GM04504 (cell line): ENCODE data around the gene STAG1.
"Not testable (repeated sequence)": the region's sequence is repeated elsewhere in the genome, so short reads cannot be mapped to it uniquely, and the experiment has no call there.

Source experiments
- DNase-seq: peaks from one replicate; pipeline ENCODE4 v3.0.0-alpha.2; 2012; ENCODE audit warnings: low read depth

The STAG1 gene

DNA sequence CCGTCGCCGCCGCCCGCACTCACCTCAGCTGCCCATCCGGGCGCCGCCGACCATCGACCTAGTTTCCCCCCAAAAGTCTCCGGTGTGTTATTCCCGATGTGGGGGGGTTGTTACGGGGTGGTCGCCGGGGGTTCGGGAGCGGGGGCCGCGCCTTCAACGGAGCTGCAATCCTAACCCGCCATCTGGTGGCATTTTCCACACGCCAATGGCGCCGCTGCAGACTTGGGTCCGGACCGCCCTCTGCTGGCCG lies at the start of gene STAG1:
Gene STAG1 (minus strand): TSS at position 207 of the 250 bp plus-strand sequence. CDS start 121,480 bp downstream, outside the sequence.
- no peak for DNase-seq

DNA sequence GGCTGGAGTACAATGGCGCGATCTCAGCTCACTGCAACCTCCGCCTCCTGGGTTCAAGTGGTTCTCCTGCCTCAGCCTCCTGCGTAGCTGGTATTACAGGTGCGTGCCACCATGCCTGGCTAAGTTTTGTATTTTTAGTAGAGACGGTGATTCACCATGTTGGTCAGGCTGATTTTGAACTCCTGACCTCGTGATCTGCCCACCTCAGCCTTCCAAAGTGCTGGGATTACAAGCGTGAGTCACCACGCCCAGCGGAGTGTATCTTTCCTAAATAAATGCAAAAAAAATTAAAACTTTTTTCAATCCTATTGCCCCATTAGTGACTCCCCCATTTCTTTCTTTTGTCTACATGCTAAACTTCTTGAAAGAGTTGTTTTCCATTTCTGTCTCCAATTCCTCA lies 49.0 kb upstream of the STAG1 start:
- not testable (repeated sequence) for DNase-seq

DNA sequence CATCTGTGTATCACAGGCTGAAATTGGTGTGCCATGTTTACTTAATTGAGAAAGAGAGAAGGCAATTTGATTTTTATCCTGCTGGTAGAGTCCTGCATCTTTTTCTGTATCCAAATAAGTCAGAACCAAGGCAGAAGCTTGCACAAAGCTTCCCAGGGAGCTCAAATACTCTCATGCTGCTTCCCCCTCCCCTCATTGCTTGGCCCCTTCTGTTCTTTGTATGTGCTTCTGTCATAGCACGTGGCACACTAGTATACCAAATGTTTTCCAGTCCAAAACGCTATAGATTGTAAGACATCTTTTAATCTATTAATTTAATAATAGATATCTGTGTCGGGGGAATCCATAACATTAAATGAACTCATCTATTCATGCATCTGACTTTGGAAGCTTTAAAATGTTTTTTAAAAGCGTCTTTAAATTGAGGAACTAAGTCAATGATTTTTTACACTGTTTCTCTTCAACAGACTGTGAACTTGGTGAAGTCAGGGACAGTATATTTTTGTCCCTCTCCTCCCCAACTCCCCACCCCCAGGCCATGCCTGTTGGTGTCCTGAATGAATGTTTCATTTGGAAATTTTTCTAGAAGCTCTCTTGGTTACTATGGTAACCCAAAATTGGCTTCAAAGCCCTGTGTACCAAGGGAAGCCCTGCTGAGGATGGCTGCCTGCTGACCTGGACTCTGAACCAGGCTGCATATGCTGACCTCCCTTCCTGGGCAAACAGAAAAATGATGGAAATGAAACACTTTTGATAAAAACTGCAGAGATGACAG lies 40.6 kb upstream of the STAG1 start:
- DNase-seq = no peak

DNA sequence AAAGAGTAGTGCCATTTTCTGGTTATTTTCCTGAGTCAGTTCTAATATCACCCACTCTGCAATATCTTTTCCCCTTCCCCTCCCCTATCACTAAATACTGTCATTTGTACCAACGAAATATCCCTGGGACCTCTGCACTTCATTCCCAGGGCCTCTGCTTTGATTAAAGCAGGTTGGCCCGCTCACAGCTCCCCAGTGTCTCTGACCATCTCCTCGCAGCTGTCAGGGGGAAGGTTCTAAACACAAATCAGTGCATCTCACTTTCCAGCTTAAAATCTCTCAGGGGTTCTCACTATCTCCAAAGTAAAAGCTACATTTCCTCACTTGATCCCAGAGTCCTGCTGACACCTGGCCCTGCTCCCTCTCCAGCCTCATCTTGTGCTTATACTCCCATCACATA lies 38.6 kb upstream of the STAG1 start:
- no peak for DNase-seq

DNA sequence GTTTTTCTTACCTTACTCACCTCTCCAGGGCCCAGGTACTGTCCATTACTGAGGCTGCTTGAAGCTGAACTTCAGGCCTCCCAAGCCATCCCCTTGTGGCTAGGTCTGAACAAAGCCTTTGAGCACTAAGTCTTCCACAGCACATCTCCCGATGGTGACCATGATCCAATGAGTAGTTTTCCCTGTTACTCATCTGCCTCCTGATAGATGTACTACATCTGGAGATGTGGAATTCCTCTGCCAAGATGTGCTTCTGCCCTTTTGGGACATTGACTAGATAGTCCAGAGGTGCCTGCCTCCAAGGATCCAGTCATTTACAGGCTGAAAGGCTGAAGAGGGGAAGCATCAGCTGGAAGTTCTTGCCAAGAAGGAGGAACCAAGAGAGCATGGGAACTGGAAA lies 37.8 kb upstream of the STAG1 start:
- no peak for DNase-seq

DNA sequence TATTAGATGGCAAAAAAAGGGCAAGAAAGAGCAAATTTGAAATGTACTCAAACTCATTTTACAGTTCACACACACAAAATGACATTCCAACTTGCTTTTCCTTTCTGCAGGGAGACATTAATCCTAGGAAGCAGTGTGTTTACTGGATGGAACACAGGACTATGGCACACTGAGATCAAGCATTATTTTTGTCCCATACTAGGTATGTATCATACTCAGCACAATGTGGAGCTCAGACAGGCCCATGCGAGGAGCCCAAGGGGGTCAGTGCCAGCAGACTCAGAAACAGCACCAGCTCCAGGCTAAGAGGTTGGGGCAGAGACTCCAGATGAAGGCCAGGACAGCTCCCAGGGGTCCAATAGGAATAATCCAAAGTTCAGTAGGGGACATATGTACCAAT lies 36.0 kb upstream of the STAG1 start:
- no peak for DNase-seq

DNA sequence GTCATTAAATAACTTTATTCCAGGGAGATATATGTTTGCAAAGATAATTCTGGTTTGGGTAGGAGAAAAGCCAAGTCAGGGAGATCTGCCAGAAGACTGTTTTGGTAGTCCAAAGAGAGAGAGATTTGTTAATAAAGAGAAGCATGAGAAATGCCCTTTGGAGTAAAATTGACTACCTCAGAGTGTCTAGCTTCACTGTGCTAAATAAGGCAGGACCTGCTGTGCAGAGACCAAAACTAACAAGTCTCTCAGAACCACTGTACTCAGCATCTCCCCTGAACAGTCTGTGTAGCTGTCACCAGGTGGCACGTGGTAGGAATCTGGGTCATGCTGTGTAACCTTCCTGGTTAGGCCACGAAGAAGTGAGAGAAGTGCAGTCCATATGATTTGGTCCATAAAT lies 35.2 kb upstream of the STAG1 start:
- no peak for DNase-seq

DNA sequence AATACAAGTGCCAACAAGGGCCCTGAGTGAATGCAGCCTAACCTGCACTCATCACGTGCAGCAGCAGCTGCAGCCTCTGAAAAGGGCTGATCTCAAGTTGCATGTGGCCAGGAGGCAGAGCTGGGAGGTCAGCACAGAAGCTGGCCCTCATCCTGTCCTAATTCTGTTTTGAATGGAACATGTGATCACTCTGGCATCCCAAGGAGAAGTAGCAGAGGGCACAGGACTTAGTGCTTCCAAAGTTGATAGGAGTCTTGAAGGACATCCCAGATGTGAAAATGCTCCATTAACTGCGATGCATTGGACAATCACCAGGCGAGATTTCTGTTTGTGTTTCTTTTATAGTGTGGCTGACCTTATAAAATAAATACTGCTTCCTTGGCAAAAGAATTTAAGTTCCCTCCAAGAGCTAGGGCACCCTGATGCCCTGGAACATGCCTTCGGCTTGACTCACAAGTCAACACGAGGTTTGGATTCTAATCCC lies 31.6 kb upstream of the STAG1 start:
- no peak for DNase-seq

DNA sequence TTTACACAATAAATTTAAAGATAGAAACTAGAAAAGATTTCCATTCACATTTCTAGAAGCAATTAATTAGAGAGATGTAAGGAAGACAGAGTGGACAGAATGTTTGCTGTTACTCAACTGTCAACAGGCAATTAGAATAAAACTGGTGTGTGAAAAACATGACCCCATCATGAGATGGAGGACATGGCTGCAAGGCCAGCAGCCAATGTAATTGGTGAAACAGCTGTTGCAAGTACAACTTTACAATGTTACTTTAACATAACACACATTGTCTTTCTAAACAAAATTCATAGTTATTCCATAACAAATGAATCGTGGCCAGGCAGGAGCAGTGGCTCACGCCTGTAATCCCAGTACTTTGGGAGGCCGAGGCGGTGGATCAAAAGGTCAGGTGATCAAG lies 28.6 kb upstream of the STAG1 start:
- no peak for DNase-seq

DNA sequence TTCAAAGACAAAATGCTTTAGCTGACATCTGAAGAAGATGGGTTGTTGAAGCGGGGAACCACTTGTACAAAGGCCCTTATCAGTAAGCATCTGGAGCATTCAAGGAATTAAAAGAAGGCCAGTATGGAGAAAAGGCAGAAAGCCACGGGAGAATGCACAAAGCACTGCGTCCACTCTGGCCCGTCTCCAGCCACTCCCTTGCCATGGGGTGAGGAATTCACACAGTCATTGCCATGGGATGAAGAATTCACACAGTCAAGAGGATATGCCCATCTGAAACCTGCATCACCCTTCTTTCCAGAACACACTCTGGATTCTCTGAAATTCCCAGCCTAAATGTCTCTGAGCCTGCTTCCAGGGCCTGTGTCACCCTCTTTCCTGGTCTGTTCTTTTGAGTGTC lies 26.7 kb upstream of the STAG1 start:
- DNase-seq = no peak

DNA sequence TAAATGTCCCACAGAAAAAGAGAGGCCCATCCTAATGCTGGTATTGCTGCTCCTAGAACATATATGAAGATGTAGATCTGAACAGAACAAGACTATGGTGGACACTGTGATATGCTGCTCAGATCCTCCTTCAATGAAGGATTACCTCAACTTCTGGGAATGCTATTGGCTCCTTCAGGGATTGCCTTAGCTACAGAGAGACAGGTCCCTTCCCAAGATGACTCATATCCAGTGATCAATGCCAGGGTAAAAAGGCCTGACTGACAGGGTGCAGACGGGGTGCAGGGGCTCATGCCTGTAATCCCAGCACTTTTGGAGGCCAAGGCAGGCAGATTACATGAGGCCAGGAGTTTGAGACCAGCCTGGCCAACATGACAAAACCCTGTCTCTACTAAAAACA lies 20.5 kb upstream of the STAG1 start:
- no peak for DNase-seq

DNA sequence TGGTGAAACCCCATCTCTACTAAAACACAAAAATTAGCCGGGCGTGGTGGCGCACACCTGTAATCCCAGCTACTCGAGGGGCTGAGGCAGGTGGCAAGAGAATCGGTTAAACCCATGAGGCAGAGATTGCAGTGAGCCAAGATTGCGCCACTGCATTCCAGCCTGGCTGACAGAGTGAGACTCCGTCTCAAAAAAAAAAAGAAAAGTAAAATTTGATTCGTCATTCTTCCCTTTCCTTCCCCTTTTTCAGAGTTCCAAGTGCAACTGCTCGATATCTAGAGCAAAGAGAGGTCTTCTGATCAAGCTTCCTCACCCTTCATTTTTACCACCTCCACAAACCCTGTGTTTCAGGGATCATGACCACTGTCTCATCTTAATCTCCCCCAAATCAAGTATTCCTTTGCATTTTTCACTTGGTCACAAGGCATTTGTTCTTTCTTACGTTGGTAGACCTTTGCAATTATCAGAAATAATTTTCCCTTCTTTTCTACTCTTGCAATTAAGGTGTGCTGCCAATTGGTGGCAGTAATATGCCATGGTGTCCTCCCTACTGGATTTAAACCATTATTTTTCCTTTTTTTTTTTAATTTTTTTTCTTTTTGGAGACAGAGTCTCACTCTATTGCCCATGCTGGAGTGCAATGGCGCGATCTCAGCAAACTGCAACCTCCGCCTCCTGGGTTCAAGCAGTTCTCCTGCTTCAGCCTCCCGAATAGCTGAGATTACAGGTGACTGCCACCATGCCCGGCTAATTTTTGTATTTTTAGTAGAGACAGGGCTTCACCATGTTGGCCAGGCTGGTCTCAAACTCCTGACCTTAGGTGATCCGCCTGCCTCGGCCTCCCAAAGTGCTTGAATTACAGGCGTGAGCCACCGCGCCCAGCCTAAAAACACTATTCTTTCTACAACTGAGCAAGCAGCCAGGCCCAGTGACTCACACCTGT lies 6.3 kb upstream of the STAG1 start:
- not testable (repeated sequence) for DNase-seq

DNA sequence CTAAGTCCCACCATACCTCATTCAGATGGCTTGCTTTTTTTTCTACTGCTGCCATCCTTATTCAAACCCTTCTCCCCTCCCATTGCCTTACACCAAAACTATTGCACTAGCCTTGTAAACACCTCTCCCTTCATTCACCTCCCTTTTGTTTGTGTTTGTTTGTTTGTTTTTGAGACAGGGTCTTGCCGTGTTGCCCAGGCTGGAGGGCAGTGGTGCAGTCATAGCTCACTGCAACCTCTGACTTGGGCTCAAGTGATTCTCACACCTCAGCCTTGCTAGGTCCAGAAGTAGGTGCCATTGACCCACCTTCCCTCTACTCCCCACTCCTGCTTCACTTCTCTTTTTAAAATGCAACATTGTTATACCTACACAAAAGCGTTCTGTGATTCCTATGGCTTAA lies 3.0 kb upstream of the STAG1 start:
- DNase-seq = no peak

DNA sequence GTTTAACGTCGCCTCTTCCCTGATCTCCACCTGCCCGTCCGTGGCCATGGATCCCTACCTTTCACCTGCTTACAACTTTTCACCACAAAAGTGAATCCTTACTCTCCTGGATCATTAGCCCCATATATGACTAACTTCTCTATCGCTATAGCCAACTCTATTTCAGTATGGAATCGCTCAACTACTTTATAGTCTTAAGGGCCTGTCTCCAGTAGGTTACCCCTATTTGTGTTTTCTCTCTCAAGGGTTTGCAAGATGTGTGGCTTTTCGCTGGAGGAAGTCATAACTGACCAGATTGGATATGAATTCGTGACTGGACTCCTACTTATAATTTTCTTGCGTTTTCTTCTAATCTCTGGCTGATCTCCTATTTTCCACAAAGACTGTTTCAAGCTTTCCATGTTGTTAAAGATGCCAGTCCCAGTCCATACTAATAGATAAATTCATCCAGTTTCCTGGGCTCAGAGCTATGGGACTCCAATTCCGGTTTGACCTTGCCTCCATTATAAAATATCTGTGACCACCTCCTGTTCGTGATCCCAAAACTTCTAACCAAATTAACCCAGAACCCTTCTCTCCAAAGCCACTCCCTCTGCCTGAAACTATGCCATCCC lies 1.3 kb upstream of the STAG1 start:
- DNase-seq = no peak

DNA sequence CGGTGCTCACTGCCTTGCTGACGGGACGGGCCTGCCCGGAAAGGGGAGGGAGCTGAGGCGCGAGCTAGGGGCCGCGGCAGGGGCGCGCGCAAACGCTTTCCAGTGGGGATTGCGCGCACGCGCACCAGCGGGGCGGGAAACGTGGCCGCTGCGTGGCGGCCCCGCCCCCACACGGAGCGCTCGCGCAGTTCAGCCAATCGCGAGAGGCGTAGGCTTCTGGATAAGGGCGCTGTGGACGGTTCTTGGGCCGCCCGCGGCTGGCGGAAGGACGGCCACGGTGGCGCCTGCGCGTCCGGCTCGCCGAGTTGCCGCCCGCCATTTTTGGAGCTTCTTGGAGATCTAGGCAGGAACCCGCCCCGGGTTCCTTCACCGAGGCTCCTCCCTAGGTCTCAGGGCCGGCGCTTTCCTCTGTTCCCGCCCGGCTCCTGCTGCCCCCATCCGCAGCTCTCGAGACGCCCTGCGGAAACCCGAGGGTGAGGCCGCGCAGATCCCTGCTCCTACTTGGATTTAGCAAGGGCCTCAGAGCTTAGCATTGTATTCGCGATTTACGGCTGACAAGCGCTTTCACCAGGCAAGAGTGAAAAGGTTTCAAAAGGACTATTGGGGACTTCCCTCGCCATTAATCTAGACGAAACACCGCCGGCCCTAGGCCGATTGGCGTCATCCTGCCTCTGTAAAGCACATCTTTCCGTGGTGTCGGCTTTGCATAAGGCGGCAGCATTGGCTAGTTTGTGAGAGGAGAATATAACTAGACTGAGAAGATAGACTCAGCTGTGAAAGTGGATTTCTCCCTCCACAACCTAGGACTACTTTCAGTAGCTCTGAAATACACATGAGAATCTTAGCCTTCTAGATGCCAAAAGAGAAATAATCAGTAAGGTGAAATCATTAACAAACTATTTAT lies 496 bp upstream of the STAG1 start:
- peak; percentile 97 for DNase-seq

DNA sequence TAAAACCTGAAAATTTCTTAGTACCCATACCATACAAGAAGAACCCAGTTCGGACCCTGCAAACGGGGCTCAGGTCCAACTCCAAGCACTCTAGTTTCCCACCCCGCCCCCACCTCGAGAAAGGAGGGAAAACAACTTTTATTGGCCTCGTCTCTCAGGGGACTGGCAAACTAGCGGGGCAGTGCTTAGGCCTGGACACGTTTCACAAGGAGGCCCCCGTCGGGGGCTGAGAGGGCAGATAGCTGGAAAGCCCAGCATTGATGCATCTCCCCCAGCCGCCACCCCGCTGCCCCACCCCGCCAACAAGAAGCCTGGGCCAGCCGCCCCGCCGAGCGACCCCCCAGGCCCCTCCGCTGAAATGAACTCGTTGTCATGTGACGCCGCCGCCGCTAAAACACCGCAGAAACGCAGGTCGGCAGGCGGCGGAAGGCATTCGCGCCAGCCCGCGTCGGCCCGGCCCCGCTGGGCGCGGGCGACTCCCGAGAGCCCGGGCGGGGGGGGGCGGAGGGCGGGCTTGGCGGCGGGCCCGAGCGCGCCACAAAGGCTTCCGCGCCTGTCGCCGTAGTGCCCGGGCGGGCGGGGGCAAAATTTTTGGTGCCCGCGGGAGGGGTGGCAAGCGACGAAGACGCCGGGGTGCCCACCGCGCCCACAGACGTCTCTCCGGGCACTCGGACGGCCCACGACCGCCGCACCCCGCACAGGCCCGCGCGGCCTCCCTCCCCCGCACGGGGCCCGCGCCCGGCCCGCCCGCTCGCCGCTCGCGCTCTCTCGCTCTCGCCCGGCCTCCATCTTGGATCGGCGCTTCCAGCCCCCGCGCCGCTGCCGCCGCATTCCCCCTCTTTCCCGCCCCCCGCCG lies 634 bp downstream of the STAG1 start:
- peak; percentile 53 for DNase-seq

DNA sequence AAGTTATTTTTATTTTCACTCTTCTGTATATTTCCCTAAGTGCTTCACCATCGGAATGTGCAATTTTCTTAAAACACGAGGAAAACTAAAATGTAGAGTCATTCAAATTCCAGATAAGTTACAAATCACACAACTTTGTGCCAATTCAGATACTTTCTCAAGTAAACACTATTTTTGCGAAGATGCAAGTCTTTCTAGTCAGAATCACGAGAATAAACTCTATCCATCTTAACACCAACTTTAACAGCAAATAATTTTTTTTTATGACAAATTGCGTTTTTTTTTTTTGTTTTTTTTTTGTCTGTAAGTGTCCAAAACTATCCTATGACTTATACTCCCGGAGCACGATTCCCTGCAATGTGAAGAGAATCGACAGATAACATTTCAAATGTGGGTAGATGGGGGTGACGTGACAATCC lies 1.3 kb downstream of the STAG1 start:
- peak; percentile 46 for DNase-seq

DNA sequence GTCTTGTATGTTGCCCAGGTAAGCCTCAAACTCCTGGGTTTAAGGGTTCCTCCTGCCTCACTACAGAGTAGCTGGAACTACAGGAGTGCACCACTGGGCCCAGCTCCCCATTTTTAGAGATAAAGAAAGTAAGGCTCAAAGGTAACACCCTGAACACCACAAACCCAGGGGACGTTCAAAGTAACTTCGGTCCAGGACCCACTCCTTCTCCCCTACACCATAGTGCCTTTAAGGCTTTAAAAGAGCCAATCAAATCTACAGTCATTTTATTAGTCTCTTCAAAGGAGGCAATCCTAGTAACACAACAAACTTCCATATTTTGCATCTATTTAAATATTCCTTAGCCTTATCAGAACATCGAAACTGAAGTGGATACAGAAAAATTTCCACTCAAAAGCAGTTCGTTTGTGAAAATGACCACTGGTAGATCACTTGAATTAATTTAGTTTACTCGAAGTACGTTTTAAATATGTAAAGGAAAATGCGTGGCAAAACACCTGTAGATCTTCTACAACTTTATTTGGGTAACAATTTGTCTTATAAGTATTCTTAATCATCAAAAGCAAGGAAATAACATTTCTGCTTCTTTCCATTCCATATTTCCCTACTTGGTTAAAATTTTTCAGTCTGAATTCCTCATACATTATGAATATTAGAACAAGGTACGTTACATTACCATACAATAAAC lies 1.8 kb downstream of the STAG1 start:
- no peak for DNase-seq

DNA sequence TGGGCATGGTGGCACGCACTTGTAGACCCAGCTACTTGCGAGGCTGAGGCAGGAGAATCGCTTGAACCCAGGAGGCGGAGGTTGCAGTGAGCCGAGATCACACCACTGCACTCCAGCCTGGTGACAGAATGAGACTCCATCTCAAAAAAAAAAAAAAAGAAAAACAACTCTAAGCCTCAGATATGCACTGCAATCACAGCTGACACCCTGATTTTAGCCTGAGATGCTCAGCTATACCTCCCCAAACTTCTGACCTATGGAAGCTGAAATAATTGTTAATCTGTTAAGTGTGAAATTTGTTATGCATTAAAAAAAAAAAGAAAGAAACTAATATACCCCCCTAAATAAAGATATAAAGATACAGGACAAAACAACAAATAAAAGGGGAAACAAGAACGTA lies 2.6 kb downstream of the STAG1 start:
- DNase-seq = not testable (repeated sequence)

DNA sequence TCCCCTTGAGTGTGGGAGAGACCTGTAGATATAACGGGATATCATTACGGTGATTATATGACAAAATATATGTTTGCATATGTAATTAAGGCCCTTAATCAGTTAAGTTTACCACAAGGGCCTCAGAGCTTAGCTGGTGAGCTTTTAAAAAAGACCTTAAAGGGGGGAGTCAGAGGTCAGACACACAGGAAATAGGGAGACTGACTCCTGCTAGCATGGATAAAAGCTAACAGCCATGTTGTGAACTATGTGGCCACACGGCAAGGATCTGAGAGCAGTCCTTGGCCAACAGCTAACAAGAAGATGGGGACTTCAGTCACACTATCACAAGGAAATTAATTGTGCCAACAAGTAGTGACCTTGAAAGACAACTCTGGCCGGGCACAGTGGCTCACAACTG lies 3.1 kb downstream of the STAG1 start:
- no peak for DNase-seq
